ENCODE results near the gene PLCG1.
A peak's percentile ranks its signal among the peaks of the same experiment; 100 is the strongest.

The PLCG1 gene

DNA sequence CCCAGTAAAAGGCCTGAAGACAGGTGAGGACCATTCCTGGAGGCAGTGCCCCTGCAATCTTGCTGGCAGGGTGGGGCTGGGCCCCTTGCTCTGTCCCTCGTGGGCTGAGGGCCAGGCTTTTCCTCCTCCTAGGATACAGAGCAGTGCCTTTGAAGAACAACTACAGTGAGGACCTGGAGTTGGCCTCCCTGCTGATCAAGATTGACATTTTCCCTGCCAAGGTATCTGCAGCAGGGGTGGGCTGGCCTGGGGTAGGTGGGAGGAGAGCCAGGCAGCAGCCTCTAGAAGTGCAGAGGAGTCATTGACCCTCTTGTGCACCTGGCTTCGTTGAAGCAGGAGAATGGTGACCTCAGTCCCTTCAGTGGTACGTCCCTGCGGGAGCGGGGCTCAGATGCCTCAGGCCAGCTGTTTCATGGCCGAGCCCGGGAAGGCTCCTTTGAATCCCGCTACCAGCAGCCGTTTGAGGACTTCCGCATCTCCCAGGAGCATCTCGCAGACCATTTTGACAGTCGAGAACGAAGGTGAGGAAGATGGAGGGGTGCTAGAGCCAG, 36.5 kb downstream of the PLCG1 start:
- peaks cover 74% of the 10 kb centered on the region for H3K36me3 Mint-ChIP-seq (ENCODE audit: low read depth)
- H3K4me1 Mint-ChIP-seq (ENCODE audit: low read depth), result peaks cover 7% of the 10 kb centered on the region
- no peak overlapping the region for H3K4me3 Mint-ChIP-seq
- no peaks in the 10 kb centered on the region for H3K27me3 Mint-ChIP-seq
- H3K9me3 Mint-ChIP-seq, result no peaks in the 10 kb centered on the region
- peak overlapping the region; percentile 45 for H3K27ac Mint-ChIP-seq

DNA sequence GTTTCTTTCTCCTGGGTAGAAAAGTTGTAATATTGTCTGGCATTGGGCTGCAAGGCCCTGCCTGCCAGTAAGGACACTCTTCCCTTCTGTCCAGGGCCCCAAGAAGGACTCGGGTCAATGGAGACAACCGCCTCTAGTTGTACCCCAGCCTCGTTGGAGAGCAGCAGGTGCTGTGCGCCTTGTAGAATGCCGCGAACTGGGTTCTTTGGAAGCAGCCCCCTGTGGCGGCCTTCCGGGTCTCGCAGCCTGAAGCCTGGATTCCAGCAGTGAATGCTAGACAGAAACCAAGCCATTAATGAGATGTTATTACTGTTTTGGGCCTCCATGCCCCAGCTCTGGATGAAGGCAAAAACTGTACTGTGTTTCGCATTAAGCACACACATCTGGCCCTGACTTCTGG, 37.0 kb downstream of the PLCG1 start:
- Mint-ChIP-seq H3K4me3 (no peak overlapping the region), H3K27me3 (no peaks in the 10 kb centered on the region), H3K9me3 (no peaks in the 10 kb centered on the region), H3K27ac (peak overlapping the region; percentile 9), H3K36me3 (ENCODE audit: low read depth) (peaks cover 74% of the 10 kb centered on the region), H3K4me1 (ENCODE audit: low read depth) (peaks cover 7% of the 10 kb centered on the region)

DNA sequence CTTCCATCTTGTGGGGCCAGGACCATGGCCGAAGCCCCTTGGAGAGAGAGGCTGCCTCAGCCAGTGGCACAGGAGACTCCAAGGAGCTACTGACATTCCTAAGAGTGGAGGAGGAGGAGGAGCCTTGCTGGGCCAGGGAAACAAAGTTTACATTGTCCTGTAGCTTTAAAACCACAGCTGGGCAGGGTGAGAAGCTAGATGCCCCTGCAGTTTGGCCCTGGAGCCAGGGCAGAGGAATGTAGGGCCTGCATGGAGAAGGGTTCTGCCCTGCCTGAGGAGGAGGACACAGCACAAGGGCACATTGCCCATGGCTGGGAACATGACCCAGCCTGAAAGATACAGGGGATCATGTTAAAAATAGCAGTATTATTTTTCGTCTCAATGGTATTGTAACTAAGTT, 37.4 kb downstream of the PLCG1 start:
- H3K27ac Mint-ChIP-seq, result peak overlapping the region; percentile 9

DNA sequence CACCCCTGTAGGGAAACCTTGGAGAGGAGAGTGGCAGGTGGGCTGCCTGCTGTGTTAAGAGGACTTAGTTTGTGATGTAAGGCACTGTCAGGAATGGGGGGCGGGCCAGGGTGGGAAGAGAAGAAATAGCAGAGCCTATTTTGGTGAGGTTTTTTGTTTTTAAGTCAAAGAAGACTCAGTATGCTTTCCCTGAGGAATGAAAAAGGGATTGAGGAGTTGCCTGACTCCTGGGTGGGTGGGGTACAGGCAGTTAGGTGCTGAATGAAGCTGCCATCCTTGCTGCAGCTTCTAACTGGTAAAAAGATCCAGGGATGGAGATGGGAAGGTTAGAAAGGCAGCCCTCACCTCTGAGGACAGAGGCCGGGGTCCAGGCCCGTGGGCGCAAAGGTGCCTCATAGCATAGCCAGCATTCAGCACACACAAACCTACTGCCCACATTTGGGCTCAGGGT, 37.9 kb downstream of the PLCG1 start:
- peaks cover 66% of the 10 kb centered on the region for H3K36me3 Mint-ChIP-seq (ENCODE audit: low read depth)
- no peaks in the 10 kb centered on the region for H3K9me3 Mint-ChIP-seq
- no peak overlapping the region for H3K4me3 Mint-ChIP-seq
- peaks cover 7% of the 10 kb centered on the region for H3K4me1 Mint-ChIP-seq (ENCODE audit: low read depth)
- H3K27me3 Mint-ChIP-seq, result no peaks in the 10 kb centered on the region
- peak overlapping the region; percentile 9 for H3K27ac Mint-ChIP-seq

More for the DNA sequence above, 37.4 kb downstream of the PLCG1 start:
- no peaks in the 10 kb centered on the region for H3K27me3 Mint-ChIP-seq
- no peaks in the 10 kb centered on the region for H3K9me3 Mint-ChIP-seq
- peaks cover 7% of the 10 kb centered on the region for H3K4me1 Mint-ChIP-seq (ENCODE audit: low read depth)
- H3K36me3 Mint-ChIP-seq (ENCODE audit: low read depth), result peaks cover 70% of the 10 kb centered on the region
- H3K4me3 Mint-ChIP-seq, result no peak overlapping the region

DNA sequence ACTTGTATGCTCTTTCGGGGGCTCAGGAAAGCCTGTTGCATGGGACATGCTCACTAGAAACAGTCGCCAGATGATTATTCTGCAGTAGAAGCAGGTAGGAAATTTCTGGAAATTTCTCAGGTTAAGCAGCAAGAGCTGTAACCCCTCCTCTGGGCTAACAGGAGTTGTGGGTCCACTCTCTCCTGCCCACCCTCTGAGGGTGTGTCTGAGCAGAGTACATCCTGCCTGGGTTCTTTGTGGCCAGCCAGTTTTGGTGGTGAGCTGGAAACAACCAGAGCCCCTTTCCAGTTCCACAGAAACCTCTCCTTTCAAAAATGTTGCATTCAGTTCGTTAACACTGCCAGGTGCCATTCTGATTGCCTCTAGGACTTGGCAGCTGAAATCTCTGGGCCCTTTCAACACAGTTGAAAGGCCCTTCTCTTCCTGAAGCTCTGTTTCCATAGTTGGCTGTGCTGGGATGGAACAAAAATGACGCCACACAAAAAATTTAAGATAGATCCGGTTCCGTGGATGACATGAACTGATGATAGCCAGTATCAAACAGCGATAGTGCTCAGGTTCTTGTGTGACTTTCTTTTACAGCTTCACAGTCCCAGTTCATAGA, 38.5 kb downstream of the PLCG1 start:
- Mint-ChIP-seq H3K27ac (peak overlapping the region; percentile 67), H3K9me3 (no peaks in the 10 kb centered on the region), H3K36me3 (ENCODE audit: low read depth) (peaks cover 63% of the 10 kb centered on the region), H3K27me3 (no peaks in the 10 kb centered on the region), H3K4me1 (ENCODE audit: low read depth) (peaks cover 7% of the 10 kb centered on the region), H3K4me3 (no peak overlapping the region)

DNA sequence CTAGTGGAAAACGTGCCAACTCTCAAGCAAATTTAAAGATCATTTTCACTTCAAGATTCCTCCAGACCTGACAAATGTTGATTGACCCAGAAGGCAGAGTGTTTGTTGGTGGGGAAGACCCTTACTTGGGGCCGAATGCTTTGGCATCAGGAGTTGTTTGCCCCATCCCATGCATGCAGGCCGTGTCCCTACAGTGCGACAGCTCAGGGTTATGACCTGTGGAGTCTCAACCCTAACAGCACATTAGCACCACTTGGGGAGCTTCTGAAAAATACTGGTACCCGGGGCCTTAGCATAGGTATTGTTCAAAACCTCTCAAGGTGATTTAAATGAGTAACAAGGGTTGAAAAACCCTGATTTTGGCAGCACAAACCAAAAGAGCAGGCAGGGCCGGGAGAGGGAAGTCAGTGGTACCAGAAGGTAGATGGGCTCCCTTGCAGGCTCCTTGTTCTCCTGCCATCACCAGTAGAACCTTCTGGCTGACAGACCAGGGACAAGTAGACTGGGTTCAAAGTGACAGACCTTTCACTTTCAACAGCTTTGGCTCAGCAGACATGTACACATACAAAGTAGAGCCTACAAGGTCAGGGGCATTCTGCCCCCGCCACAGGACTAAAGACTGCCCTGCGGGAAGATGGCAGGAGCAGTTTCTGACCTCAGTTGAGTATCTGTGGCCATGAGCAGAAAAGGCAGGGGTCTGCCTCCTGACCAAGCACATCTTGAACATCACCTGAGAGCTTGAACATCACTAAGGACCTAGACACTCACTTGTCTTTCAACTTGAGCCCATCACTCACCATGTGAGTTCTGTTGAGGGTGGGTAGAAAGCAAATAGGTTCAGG, 39.6 kb downstream of the PLCG1 start:
- no peaks in the 10 kb centered on the region for H3K9me3 Mint-ChIP-seq
- H3K4me1 Mint-ChIP-seq (ENCODE audit: low read depth), result peaks cover 5% of the 10 kb centered on the region
- H3K4me3 Mint-ChIP-seq, result no peak overlapping the region
- no peaks in the 10 kb centered on the region for H3K27me3 Mint-ChIP-seq
- H3K36me3 Mint-ChIP-seq (ENCODE audit: low read depth), result peaks cover 59% of the 10 kb centered on the region
- H3K27ac Mint-ChIP-seq, result peak overlapping the region; percentile 67

DNA sequence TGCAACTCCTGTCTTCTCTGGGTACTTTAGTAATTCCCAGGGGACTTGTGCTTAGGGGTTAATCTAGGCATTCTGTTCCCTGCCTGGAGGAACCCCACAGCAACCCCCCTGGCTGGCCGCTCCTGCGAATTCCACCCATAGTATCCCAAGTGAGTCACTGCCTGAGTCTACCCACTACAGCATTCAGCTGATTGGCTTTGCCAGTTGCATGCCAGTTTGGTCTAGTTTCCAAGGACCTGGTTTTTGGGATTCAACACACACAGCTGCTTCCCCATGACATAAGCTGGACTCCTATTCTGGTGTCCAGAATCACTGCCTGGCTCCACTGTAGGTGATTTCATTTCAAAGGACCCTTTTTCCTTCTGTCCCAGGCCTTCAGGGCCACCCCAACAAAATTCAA, 40.3 kb downstream of the PLCG1 start:
- H3K27ac Mint-ChIP-seq, result peak overlapping the region; percentile 67
- peaks cover 10% of the 10 kb centered on the region for H3K4me1 Mint-ChIP-seq (ENCODE audit: low read depth)
- peaks cover 56% of the 10 kb centered on the region for H3K36me3 Mint-ChIP-seq (ENCODE audit: low read depth)
- no peak overlapping the region for H3K4me3 Mint-ChIP-seq
- no peaks in the 10 kb centered on the region for H3K27me3 Mint-ChIP-seq
- H3K9me3 Mint-ChIP-seq, result no peaks in the 10 kb centered on the region

DNA sequence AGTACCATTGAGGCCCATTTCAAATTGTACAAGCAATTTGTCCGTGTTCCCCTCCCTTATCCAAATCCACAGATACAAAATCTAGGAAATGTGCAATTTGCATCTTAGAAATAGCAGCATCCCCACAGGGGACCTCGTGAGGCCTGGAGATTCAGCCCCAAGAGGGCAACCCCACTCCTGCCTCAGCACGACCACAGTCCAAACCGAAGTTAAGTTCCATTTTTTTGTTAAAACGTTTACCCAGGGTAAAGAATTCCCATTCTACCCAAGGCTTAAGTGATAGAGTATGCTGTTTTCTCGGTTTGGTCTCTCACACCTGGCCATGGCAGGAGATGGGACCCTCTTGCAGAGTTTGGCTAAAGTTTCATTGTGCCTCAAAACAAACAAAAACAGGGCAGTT, 41.2 kb downstream of the PLCG1 start:
- no peaks in the 10 kb centered on the region for H3K27me3 Mint-ChIP-seq
- H3K36me3 Mint-ChIP-seq (ENCODE audit: low read depth), result peaks cover 51% of the 10 kb centered on the region
- peak overlapping the region; percentile 67 for H3K27ac Mint-ChIP-seq
- H3K4me3 Mint-ChIP-seq, result no peak overlapping the region
- H3K9me3 Mint-ChIP-seq, result no peaks in the 10 kb centered on the region
- peaks cover 10% of the 10 kb centered on the region for H3K4me1 Mint-ChIP-seq (ENCODE audit: low read depth)

DNA sequence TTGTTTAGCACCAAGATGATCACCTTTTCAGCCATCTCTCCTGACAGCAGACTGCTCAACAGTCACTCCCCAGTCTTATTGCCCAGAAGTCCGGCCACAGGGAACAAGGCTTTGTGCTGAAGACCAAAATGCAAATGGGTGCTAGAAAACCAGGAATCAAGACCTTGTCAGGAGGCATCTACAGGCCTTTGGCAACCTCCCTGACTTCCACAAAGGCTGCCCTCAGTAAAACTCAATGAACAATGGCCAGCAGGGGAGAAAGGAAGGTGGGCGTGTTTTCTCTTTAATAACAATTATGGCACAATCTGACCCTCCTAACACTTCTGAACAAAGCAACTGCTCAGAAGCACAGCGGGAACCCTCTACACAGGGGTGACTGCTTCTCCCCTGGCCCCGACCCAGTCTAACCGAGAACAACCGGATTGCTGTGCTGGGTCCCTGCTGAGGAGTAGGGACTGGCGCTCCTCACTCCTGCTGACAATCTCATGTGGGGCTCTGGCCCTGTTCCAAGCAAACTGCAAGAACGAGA, 41.6 kb downstream of the PLCG1 start:
- Mint-ChIP-seq H3K36me3 (ENCODE audit: low read depth) (peaks cover 46% of the 10 kb centered on the region), H3K27ac (no peak overlapping the region)

DNA sequence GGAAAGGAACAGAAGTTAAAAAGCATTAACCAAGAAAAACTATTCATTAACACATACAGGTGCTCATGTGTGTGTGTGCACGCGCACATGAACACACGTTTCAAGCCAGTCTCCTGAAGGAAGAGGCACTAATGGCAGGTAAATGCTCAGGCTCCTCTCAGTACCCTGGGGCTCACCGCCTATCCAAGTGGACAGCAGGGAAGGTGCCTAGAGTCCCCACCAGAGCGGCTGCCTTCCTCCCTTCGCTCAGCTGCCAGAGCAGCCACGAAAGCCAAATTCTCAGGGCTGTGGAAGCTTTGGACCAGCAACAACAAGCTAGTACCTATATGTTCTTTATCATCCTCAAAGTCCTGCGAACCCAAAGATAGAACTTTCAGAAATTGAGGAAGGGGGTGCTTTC, 42.6 kb downstream of the PLCG1 start:
- no peak overlapping the region for H3K27ac Mint-ChIP-seq
- H3K36me3 Mint-ChIP-seq (ENCODE audit: low read depth), result peaks cover 37% of the 10 kb centered on the region

More for the DNA sequence above, 41.6 kb downstream of the PLCG1 start:
- no peaks in the 10 kb centered on the region for H3K9me3 Mint-ChIP-seq
- H3K4me1 Mint-ChIP-seq (ENCODE audit: low read depth), result peaks cover 10% of the 10 kb centered on the region
- H3K4me3 Mint-ChIP-seq, result no peak overlapping the region
- H3K27me3 Mint-ChIP-seq, result no peaks in the 10 kb centered on the region

DNA sequence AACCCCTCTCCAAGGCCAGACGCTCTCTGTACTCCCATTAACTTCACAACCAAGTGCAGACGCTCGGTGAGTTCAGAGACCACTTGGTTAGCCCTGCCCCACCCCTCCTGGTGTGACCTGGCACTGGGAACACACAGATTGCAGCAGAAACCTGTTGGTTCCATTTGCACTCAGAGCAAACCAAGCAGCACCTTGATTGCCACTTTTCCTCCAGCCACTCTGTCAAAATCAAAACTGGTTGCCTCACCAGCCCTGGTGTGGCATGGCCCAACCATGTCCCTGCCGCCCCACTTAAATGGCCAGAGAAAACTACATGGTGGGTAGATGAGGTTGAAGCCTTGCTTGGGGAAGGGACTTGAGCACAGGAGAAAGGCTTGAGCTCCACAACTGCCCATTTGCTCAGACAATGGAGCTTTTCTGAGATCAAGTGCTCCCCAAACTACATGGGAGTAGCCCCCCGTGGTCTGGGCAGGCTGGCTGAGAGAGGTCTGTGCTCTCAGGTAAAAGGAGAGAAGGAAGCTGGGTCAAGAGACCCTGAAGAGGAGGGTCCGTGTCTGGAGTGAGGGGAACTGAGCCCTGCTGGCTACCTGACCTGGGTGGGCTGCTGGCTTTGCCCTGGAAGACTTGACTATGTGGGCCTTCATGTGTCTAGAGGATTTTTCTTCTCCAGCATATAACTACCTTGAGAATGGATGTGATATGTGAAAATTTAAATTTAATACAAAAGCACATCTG, 43.4 kb downstream of the PLCG1 start:
- Mint-ChIP-seq H3K36me3 (ENCODE audit: low read depth) (peaks cover 32% of the 10 kb centered on the region), H3K27ac (peak overlapping the region; percentile 68), H3K4me3 (no peak overlapping the region), H3K9me3 (no peaks in the 10 kb centered on the region), H3K4me1 (ENCODE audit: low read depth) (peaks cover 10% of the 10 kb centered on the region), H3K27me3 (no peaks in the 10 kb centered on the region)

More for the DNA sequence above, 42.6 kb downstream of the PLCG1 start:
- Mint-ChIP-seq H3K4me1 (ENCODE audit: low read depth) (peaks cover 10% of the 10 kb centered on the region), H3K27me3 (no peaks in the 10 kb centered on the region), H3K9me3 (no peaks in the 10 kb centered on the region), H3K4me3 (no peak overlapping the region)

DNA sequence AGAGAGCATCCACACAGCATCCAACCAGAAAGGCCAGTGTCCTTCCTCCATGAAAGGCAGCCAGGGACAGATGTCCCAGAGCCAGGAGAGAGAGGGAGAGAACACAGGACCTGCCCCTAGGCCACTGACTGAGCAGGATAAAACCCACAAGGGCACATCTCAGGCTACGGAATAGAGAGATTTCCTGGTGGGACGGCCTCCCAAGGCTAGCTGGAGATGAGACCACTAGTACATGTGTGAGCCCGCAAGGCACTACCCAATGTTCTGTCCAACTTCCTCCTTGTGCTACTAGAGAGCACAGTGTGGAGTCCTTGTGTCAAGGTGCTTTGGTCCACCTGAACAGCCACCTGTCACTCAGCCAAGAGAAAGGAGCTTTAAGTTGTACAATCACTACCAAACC, 44.2 kb downstream of the PLCG1 start:
- peaks cover 10% of the 10 kb centered on the region for H3K4me1 Mint-ChIP-seq (ENCODE audit: low read depth)
- peaks cover 25% of the 10 kb centered on the region for H3K36me3 Mint-ChIP-seq (ENCODE audit: low read depth)
- H3K4me3 Mint-ChIP-seq, result no peak overlapping the region
- no peaks in the 10 kb centered on the region for H3K9me3 Mint-ChIP-seq
- no peak overlapping the region for H3K27ac Mint-ChIP-seq
- H3K27me3 Mint-ChIP-seq, result no peaks in the 10 kb centered on the region

DNA sequence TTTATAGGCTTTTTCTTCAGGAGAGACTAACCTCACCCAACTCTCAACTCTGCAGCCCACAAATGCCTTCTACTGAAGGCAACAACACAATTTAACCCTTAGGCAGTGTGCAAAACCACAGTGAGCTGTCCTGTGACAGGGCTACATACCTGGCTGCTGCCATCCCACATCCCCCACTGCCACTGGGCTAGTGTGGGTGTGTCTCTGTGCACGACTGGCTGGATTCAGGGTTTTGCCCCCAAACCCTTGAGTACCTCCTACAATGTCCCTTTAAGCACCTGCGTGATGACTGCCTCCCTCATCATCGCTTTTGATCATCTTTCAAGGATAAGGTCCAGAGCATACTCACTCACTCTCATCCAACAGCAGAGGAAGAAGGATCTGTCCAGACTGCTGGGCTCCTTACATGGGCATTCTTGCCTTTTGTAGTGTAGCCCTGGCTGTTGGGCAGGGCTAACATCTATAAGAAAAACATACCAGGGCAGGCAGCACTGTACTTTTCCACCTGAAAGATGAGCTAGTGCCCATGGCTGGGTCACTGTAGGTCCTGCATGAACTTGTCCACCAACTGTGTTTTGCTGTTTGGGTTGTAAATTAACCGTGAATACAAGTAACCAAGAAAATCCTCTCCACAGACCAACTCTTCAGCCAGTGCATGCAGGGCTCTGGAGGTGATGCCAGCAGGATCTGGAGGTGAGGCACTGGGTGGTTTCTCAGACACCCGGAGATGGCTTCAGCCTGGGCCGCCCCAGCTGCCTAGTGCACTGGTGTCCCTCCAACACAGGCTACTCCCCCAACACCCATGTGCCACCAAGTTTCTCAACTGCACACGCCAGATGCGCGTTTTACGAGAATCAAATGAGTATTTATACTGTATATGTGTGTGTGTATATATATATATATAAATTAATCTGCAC, 45.2 kb downstream of the PLCG1 start:
- peaks cover 10% of the 10 kb centered on the region for H3K4me1 Mint-ChIP-seq (ENCODE audit: low read depth)
- no peak overlapping the region for H3K27ac Mint-ChIP-seq
- H3K27me3 Mint-ChIP-seq, result no peaks in the 10 kb centered on the region
- peaks cover 23% of the 10 kb centered on the region for H3K36me3 Mint-ChIP-seq (ENCODE audit: low read depth)
- no peak overlapping the region for H3K4me3 Mint-ChIP-seq
- no peaks in the 10 kb centered on the region for H3K9me3 Mint-ChIP-seq

DNA sequence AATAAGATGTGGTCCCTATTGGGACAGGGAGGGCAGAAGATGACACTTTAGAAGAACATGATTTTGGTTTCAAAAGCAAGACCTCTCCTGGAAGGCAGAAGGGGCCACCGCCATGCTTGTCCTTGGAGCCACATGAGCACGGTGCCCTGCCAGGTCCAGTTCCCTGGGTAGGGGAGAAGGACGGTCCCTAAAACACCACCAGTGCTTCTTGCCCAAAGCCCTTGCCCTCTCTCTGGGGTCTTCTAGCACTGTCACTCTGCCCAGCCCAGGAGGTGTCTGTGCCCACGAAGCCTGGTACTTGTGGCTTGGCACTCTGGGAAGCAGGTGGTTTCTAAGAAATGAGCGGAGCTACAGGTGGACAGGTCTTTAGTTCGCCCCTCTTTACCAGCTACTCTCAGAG, 46.0 kb downstream of the PLCG1 start:
- Mint-ChIP-seq H3K27ac (no peak overlapping the region), H3K36me3 (ENCODE audit: low read depth) (peaks cover 19% of the 10 kb centered on the region), H3K9me3 (no peaks in the 10 kb centered on the region), H3K4me1 (ENCODE audit: low read depth) (peaks cover 10% of the 10 kb centered on the region), H3K4me3 (no peak overlapping the region), H3K27me3 (no peaks in the 10 kb centered on the region)

Measured in stimulated activated naive CD8-positive, alpha-beta T cell treated with anti-CD3 and anti-CD28 coated beads, Interleukin-15, Interleukin-2, amounts not matched to agents 100 ng/mL and 50 ng/mL, for 24 hours (primary cell).